B cell (primary cell): ENCODE results near the gene CHST3. TPM values are rescaled to one million over a fixed set of nuclear protein-coding genes. Genes with fewer than 3 reads are reported as not detected.
"Not testable (repeated sequence)": the region's sequence is repeated elsewhere in the genome, so short reads cannot be mapped to it uniquely, and the experiment has no call there.

ENCODE experiments used
- ATAC-seq: fragments of 200-7000 bp; cut with Tn5 transposase; one replicate; pipeline ENCODE4 v1.10.0; 2021; ENCODE audit warnings: low read depth, mild to moderate bottlenecking, moderate number of reproducible peaks, moderate library complexity
- CTCF ChIA-PET: fragments of 350-600 bp; sonication (Branson Sonifier 250); formaldehyde crosslinking; loops from one replicate; lab custom pipeline; 2021; ENCODE audit warnings: antibody characterized with exemption, inconsistent platforms; lab: Charles Lee
- POLR2A ChIA-PET: fragments of 350-600 bp; sonication (Branson Sonifier 250); formaldehyde crosslinking; loops from one replicate; lab custom pipeline; 2021; ENCODE audit warnings: antibody characterized with exemption; lab: Charles Lee
- DNase-seq: peaks from one replicate; pipeline ENCODE4 v3.0.0; 2013
- H2AFZ ChIP-seq: 2 replicates; pipeline ENCODE4 v1.6.1; 2012; ENCODE audit warnings: mild to moderate bottlenecking, low read depth, low read length; ENCODE audit not compliant: insufficient read depth, poor library complexity, severe bottlenecking
- H3K27ac ChIP-seq, 2 donors: 1 replicate in 1 of 2; 2 replicates in 1 of 2; pipeline ENCODE4 v1.5.1; 2012 to 2013; ENCODE audit warnings: low read length in 2 of 2, mild to moderate bottlenecking in 2 of 2, moderate library complexity in 1 of 2
- H3K27me3 ChIP-seq, 4 experiments: fragments of 200-600 bp in 1 of 4; sonication (generic) in 1 of 4; replicated peaks in 1 of 4; 1 replicate in 2 of 4; 2 replicates in 2 of 4; pipeline versions ENCODE4 v1.6.1 to v1.7.0; 2013 to 2016; ENCODE audit warnings: low read length in 3 of 4, mild to moderate bottlenecking in 2 of 4, mixed read lengths in 1 of 4, moderate library complexity in 1 of 4; ENCODE audit not compliant: insufficient read depth in 4 of 4, control insufficient read depth in 3 of 4; ENCODE audit errors: control extremely low read depth in 1 of 4
- H3K36me3 ChIP-seq, 2 experiments: replicated peaks in 1 of 2; 1 replicate in 1 of 2; 2 replicates in 1 of 2; pipeline versions ENCODE4 v1.6.1 to v1.7.1; 2013; ENCODE audit warnings: low read length in 1 of 2; ENCODE audit not compliant: insufficient read depth in 2 of 2, control insufficient read depth in 1 of 2; ENCODE audit errors: control extremely low read depth in 1 of 2, extremely low read depth in 1 of 2
- H3K4me1 ChIP-seq, 2 donors: fragments of 200-600 bp in 1 of 2; sonication (generic) in 1 of 2; 1 replicate in 1 of 2; 2 replicates in 1 of 2; pipeline versions ENCODE4 v1.5.1 to v1.6.1; 2013 to 2017; ENCODE audit warnings: low read length in 2 of 2; ENCODE audit not compliant: control insufficient read depth in 2 of 2, insufficient read depth in 2 of 2
- H3K4me2 ChIP-seq: replicated peaks from 2 replicates; pipeline ENCODE3; 2012; ENCODE audit warnings: mild to moderate bottlenecking, low read depth, low read length; ENCODE audit not compliant: poor library complexity, severe bottlenecking
- H3K4me3 ChIP-seq, 5 experiments: fragments of 200-600 bp in 1 of 5; sonication (generic) in 1 of 5; 1 replicate in 3 of 5; 2 replicates in 2 of 5; pipeline versions ENCODE4 v1.5.1 to v1.7.0; 2011 to 2016; ENCODE audit warnings: low read length in 4 of 5, mild to moderate bottlenecking in 4 of 5, low read depth in 2 of 5, control low read depth in 1 of 5, moderate library complexity in 1 of 5; ENCODE audit not compliant: insufficient read depth in 1 of 5; ENCODE audit errors: control extremely low read depth in 1 of 5, extremely low read depth in 1 of 5
- H3K79me2 ChIP-seq: fragments of 200-600 bp; sonication (generic); one replicate; pipeline ENCODE4 v1.6.0; 2016; ENCODE audit warnings: low read length; ENCODE audit not compliant: control insufficient read depth, insufficient read depth
- H3K9ac ChIP-seq: fragments of 200-600 bp; sonication (generic); 2 replicates; pipeline ENCODE4 v1.6.1; 2017; ENCODE audit warnings: mild to moderate bottlenecking, low read length, moderate library complexity
- H3K9me3 ChIP-seq, 3 donors: one replicate each; pipeline versions ENCODE4 v1.6.1 to v1.7.1; 2013; ENCODE audit warnings: low read length in 2 of 3; ENCODE audit not compliant: control insufficient read depth in 2 of 3, insufficient read depth in 1 of 3; ENCODE audit errors: control extremely low read depth in 1 of 3
- H4K20me1 ChIP-seq: 2 replicates; pipeline ENCODE4 v1.6.0; 2012; ENCODE audit warnings: mild to moderate bottlenecking, low read length; ENCODE audit not compliant: insufficient read depth, control insufficient read depth, poor library complexity, severe bottlenecking
- H3K27ac Mint-ChIP-seq: one replicate; pipeline ENCODE4 v1.8.0; 2021; ENCODE audit warnings: mixed read lengths
- H3K27me3 Mint-ChIP-seq: one replicate; pipeline ENCODE4 v1.8.0; 2021; ENCODE audit warnings: mixed read lengths
- H3K4me1 Mint-ChIP-seq: one replicate; pipeline ENCODE4 v1.8.0; 2021; ENCODE audit warnings: mixed read lengths
- H3K4me3 Mint-ChIP-seq: one replicate; pipeline ENCODE4 v1.8.0; 2021; ENCODE audit warnings: mixed read lengths
- H3K9me3 Mint-ChIP-seq: one replicate; pipeline ENCODE4 v1.8.0; 2022; ENCODE audit warnings: mixed read lengths; ENCODE audit not compliant: insufficient read depth
- CTCF ChIP-seq: fragments of 200-600 bp; IDR thresholded peaks from one replicate; pipeline ENCODE4 v1.8.0; 2022; ENCODE audit warnings: antibody characterized with exemption, mild to moderate bottlenecking
- EZH2 ChIP-seq: IDR thresholded peaks from 2 replicates; pipeline ENCODE4 v1.6.1; 2012; ENCODE audit warnings: borderline replicate concordance, low read depth, mild to moderate bottlenecking, moderate library complexity, low read length; ENCODE audit not compliant: insufficient read depth, poor library complexity, severe bottlenecking
- WGBS: methylation state at CpG from one replicate; pipeline ENCODE4 v1.1.5; 2013; ENCODE audit warnings: missing lambda C conversion rate; ENCODE audit not compliant: insufficient coverage; 5-methylcytosine and 5-hydroxymethylcytosine counted together
- intact Hi-C: fragments of 100-400 bp; cut with micrococcal nuclease; formaldehyde crosslinking; loops from one replicate; pipeline ENCODE4 v1.10.0; 2022
- polyA plus RNA-seq: library from polyadenylated mRNA; depleted of rRNA; stranded (reverse); fragments of >200 nt; gene quantifications from 2 replicates; pipeline ENCODE4 v1.2.3, GENCODE V29; 2012
- total RNA-seq, 2 donors: library from RNA; stranded (reverse); fragments of 120-200 nt in 1 of 2; gene quantifications; 1 replicate in 1 of 2; 2 replicates in 1 of 2; pipeline versions ENCODE4 v1.2.3 to v1.2.4, GENCODE V29; 2013 to 2022

CHST3 gene
- total and polyA plus RNA-seq, 2 donors (not counting 1 experiment from before 2014, with no cell fraction given) = 0.01 TPM; not detected in 1

GRCh38 chr10:71975871-71976725, 11.9 kb downstream of the CHST3 start:
- no peak for DNase-seq
- Histone ChIP-seq H3K4me3 (no peak overlapping the region), H3K9me3 (peaks cover 0 to 3% (median 0%) of the 10 kb centered on the region in 3 donors), H4K20me1 (no peaks in the 10 kb centered on the region), H3K27ac (no peak overlapping the region), H3K9ac (no peak overlapping the region), H3K4me1 (no peaks in the 10 kb centered on the region), H3K4me2 (no peak overlapping the region), H3K27me3 (no peaks in the 10 kb centered on the region), H3K79me2 (no peaks in the 10 kb centered on the region), H3K36me3 (no peaks in the 10 kb centered on the region), H2AFZ (no peak overlapping the region)
- H3K4me1 Mint-ChIP-seq = no peaks in the 10 kb centered on the region
- TF ChIP-seq EZH2 (no peak), CTCF (no peak)
- ChIA-PET POLR2A (no interaction called here), CTCF (no interaction called here)
- 89% methylated on average over 12 of the region's 12 CpGs for WGBS
- no peak for ATAC-seq
- peaks cover 4% of the 10 kb centered on the region for H3K27me3 Mint-ChIP-seq
- no peak overlapping the region for H3K27ac Mint-ChIP-seq
- H3K9me3 Mint-ChIP-seq = no peaks in the 10 kb centered on the region
- intact Hi-C loops = no loop called here
- no peak overlapping the region for H3K4me3 Mint-ChIP-seq

GRCh38 chr10:71977614-71977903, 13.4 kb downstream of the CHST3 start:
- H3K4me1 Mint-ChIP-seq, H3K4me3 ChIP-seq, H3K9ac ChIP-seq, H3K27me3 ChIP-seq, H3K36me3 ChIP-seq, H3K27ac Mint-ChIP-seq, H3K4me2 ChIP-seq, POLR2A ChIA-PET, CTCF ChIA-PET, H2AFZ ChIP-seq, H3K9me3 ChIP-seq, ATAC-seq, H3K9me3 Mint-ChIP-seq, H3K4me1 ChIP-seq, H3K4me3 Mint-ChIP-seq, H3K79me2 ChIP-seq, H3K27ac ChIP-seq, DNase-seq, intact Hi-C loops, H3K27me3 Mint-ChIP-seq, H4K20me1 ChIP-seq: not testable (repeated sequence)
- WGBS = no CpG with 5 or more reads among the region's 1 CpG
